Uterus (tissue), 2 donors: ENCODE results near the gene CTCF.

Experiments
- POLR2A ChIP-seq, 2 donors: fragments of 450-650 bp; IDR thresholded peaks; one replicate each; pipeline ENCODE4 v1.6.1; 2016; ENCODE audit warnings: antibody characterized with exemption in 2 of 2, mild to moderate bottlenecking in 1 of 2, moderate library complexity in 1 of 2
- TF ChIP-seq, protein P1 (sequence below), 4 experiments: fragments of 200-600 bp in 2 of 4; fragments of 450-650 bp in 2 of 4; sonication (generic) in 2 of 4; IDR thresholded peaks; one replicate each; pipeline ENCODE4 v1.5.1; 2016 to 2019; ENCODE audit warnings: antibody characterized with exemption in 4 of 4, mild to moderate bottlenecking in 2 of 4, moderate library complexity in 1 of 4

DNA sequence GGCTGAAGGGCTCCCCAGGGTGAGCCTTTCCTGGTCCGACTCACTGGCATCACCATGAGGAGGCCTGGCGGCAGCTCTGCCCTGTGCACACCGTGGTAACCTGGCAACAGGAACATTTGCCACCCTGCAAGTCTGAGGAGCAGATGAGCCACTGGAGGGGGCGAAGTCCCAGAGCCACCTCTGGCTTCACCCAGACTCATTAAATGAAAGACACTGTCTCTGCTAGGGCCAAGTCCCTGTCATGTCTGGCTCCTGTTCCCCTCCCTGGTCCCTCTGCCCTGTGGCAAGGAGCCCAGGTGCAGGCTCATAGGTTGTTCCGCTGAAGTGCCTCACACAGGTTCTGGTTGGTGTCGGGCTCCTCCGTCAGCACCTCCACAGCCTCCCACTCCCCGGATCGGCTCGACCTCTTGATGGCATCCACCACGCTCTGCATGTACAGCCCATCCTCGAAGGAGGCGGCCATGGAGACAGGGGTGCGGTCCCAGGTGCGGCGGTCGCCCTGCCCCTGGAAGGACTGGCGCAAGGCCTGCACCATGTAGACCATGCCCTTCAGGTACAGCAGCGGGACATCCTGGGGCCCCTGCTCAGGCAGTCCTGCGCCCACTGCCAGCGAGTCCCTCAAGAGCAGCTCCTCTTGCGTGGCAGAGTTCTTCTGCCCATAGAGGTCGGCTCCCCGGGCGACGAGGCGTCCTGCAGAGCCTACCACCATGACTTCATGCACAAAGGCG lies 112.7 kb downstream of the CTCF start:
- TF ChIP-seq, protein P1, sequence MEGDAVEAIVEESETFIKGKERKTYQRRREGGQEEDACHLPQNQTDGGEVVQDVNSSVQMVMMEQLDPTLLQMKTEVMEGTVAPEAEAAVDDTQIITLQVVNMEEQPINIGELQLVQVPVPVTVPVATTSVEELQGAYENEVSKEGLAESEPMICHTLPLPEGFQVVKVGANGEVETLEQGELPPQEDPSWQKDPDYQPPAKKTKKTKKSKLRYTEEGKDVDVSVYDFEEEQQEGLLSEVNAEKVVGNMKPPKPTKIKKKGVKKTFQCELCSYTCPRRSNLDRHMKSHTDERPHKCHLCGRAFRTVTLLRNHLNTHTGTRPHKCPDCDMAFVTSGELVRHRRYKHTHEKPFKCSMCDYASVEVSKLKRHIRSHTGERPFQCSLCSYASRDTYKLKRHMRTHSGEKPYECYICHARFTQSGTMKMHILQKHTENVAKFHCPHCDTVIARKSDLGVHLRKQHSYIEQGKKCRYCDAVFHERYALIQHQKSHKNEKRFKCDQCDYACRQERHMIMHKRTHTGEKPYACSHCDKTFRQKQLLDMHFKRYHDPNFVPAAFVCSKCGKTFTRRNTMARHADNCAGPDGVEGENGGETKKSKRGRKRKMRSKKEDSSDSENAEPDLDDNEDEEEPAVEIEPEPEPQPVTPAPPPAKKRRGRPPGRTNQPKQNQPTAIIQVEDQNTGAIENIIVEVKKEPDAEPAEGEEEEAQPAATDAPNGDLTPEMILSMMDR (IDR thresholded peaks at IDR 0.05), result no peak
- no peak for TF ChIP-seq POLR2A (IDR thresholded peaks at IDR 0.05)
